ENCODE measurements around the gene LPO. TPM values are rescaled to one million over a fixed set of nuclear protein-coding genes. Genes with fewer than 3 reads are reported as not detected.
A peak's percentile ranks its signal among the peaks of the same experiment; 100 is the strongest.

LPO gene
- total RNA-seq, 2 donors from 2014 or later = not detected

- Histone ChIP-seq H3K9me3 (no peaks in the 10 kb centered on the region), H3K4me1 (no peaks in the 10 kb centered on the region), H3K36me3 (replicated peaks in 1 of 2; ENCODE audit: insufficient read depth in 1 of 2, low read depth in 2 of 2) (no peaks in the 10 kb centered on the region), H3K4me3 (no peak overlapping the region), H3K27ac (no peak overlapping the region), H3K27me3 (no peaks in the 10 kb centered on the region)
- ATAC-seq (no peak), DNase-seq (no peak)
- TF ChIP-seq CTCF (IDR thresholded peaks at IDR 0.05) (no peak), POLR2A (IDR thresholded peaks at IDR 0.05) (no peak)
- intact Hi-C loops (cut with DNase I) = no loop called here
- 69 to 83% methylated on average over 4 to 20 of the region's 20 CpGs for WGBS, 2 donors
These were observed 69.2 kb downstream of the LPO start for GRCh38 chr17:58307468-58308172.

DNA sequence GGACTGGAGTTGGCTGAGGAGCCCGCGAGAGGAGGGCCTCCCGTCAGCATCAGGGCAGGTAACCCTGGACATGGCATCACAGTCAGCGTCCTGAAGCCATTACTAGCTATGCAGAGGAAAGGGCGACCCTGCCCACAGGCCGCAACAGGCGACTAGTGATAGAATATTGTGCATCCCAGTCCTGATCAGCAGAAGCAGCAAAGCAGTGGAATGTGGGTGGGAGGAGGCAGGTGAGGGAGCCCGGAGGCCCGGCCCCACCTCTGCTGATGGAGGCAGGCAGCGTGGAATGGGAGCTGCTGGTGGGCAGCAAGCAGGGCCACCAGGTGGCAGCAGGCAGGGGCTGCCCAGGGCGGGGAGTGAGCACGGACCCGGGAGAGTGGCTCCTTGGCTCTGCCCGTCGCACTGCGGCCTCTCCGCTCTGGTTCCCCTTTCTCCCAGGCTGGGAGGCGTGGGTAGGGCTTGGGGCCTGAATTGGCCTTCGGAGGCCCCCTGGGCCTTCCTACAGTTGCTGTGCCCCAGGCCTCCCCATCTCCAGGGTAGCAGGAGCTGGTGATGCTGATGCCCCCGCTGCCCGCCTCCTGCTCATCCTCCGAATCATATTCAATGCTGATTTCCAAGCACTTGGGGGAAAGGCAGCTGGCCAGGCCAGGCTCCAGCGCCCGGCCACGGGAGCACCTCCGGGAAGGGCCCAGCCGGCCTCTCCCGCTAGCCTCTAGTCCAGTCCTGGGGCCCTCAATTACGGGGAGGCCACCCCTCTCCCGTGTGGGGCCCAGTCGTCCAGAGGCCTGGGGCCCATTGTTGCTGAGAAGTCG is 70.0 kb downstream of the LPO start:
- Histone ChIP-seq H3K9me3 (no peaks in the 10 kb centered on the region), H3K4me1 (no peaks in the 10 kb centered on the region), H3K27ac (no peak overlapping the region), H3K27me3 (no peaks in the 10 kb centered on the region), H3K36me3 (replicated peaks in 1 of 2; ENCODE audit: insufficient read depth in 1 of 2, low read depth in 2 of 2) (no peaks in the 10 kb centered on the region), H3K4me3 (no peak overlapping the region)
- no peak for DNase-seq
- TF ChIP-seq CTCF (IDR thresholded peaks at IDR 0.05) = peak in 3 of 7 experiments; percentile 14 to 43 (median 24)
- no peak for TF ChIP-seq POLR2A (IDR thresholded peaks at IDR 0.05)
- intact Hi-C loops (cut with DNase I) = no loop called here
- 57 to 62% methylated on average over 10 to 30 of the region's 32 CpGs for WGBS, 2 donors
- no peak for ATAC-seq

- Histone ChIP-seq H3K4me1 (no peaks in the 10 kb centered on the region), H3K4me3 (no peak overlapping the region), H3K27me3 (no peaks in the 10 kb centered on the region), H3K9me3 (no peaks in the 10 kb centered on the region), H3K27ac (no peak overlapping the region), H3K36me3 (replicated peaks in 1 of 2; ENCODE audit: insufficient read depth in 1 of 2, low read depth in 2 of 2) (no peaks in the 10 kb centered on the region)
- intact Hi-C loops (cut with DNase I) = no loop called here
- no peak for TF ChIP-seq CTCF (IDR thresholded peaks at IDR 0.05)
- no peak for TF ChIP-seq POLR2A (IDR thresholded peaks at IDR 0.05)
- WGBS, 2 donors = 78 to 85% methylated on average over 20 to 21 of the region's 21 CpGs
- DNase-seq (no peak), ATAC-seq (no peak)
These were observed 70.9 kb downstream of the LPO start for GRCh38 chr17:58308985-58309917.

- no peaks in the 10 kb centered on the region for H3K9me3 ChIP-seq
- WGBS, 2 donors = 63 to 77% methylated on average over 5 of the region's 5 CpGs
- H3K4me3 ChIP-seq = no peak overlapping the region
- DNase-seq (no peak), ATAC-seq (no peak)
- H3K27ac ChIP-seq = no peak overlapping the region
- no peaks in the 10 kb centered on the region for H3K4me1 ChIP-seq
- H3K27me3 ChIP-seq = no peaks in the 10 kb centered on the region
- no peaks in the 10 kb centered on the region for H3K36me3 ChIP-seq (replicated peaks in 1 of 2; ENCODE audit: insufficient read depth in 1 of 2, low read depth in 2 of 2)
- no peak for TF ChIP-seq POLR2A (IDR thresholded peaks at IDR 0.05)
- TF ChIP-seq CTCF (IDR thresholded peaks at IDR 0.05) = no peak
- intact Hi-C loops (cut with DNase I) = no loop called here
These were observed 71.5 kb downstream of the LPO start for GRCh38 chr17:58309918-58310259.

All from body of pancreas (tissue), 4 donors.